Measurements from ENCODE around the gene NPEPPS. TPM values are rescaled to one million over a fixed set of nuclear protein-coding genes. Genes with fewer than 3 reads are reported as not detected.

Gene NPEPPS
- total RNA-seq, 1 experiment from 2014 or later, result 207 TPM

DNA sequence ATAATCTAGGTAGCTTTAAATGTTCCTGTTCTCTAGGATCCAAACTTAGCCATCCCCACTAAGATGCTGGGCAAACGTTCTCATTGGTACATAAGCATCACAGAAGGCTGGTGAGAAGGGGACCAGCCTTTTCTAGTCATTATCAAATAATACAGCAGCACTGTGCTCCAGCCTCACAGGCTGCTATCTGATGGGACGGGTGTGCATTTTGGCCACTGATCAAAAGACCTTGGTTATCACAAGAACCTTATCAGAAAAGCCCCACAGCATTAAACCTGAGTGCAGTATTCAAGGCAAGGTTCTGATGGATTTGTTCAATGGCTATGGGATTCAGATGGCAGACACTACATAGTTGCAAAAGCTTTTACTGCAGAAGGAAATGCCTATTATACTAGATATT is 99.7 kb downstream of the NPEPPS start:
- DNase-seq (ENCODE audit: low read depth, low spot score) (no peak), ATAC-seq (no peak)
- intact Hi-C loops (cut with micrococcal nuclease), result no loop called here
- Histone ChIP-seq H3K9me3 (ENCODE audit: control insufficient read depth in 1 of 2, insufficient read depth in 1 of 2, low read depth in 1 of 2, low read length in 2 of 2) (no peaks in the 10 kb centered on the region), H3K4me3 (replicated peaks in 1 of 2; ENCODE audit: low read depth in 1 of 2, low read length in 2 of 2) (no peak overlapping the region), H3K27ac (ENCODE audit: low read depth, low read length) (no peak overlapping the region), H4K20me1 (ENCODE audit: insufficient read depth) (no peaks in the 10 kb centered on the region), H3K4me1 (ENCODE audit: control insufficient read depth in 1 of 2, insufficient read depth in 2 of 2, low read length in 2 of 2) (no peaks in the 10 kb centered on the region), H3K27me3 (ENCODE audit: insufficient read depth, low read length) (no peaks in the 10 kb centered on the region), H3K4me2 (ENCODE audit: low read length) (no peak overlapping the region), H3K79me2 (ENCODE audit: insufficient read depth, low read length) (no peaks in the 10 kb centered on the region), H3K9me2 (ENCODE audit: insufficient read depth) (no peaks in the 10 kb centered on the region), H3K36me3 (ENCODE audit: control insufficient read depth in 1 of 2, insufficient read depth in 2 of 2, low read length in 2 of 2) (no peaks in the 10 kb centered on the region), H2AFZ (ENCODE audit: low read depth, low read length, poor library complexity, severe bottlenecking) (no peak overlapping the region), H3K9ac (ENCODE audit: low read length) (no peak overlapping the region)
- ChIA-PET CTCF (no interaction called here), RAD21 (ENCODE audit: low non-redundant PET in 1 of 2, low total read pairs in 2 of 2, uncharacterized antibody in 2 of 2, unreplicated experiment in 2 of 2) (no interaction called here), POLR2A (interaction anchor here (1.4 kb wide), 1 partner anchor 20 kb away, joined by 6 read pairs; no protein-coding TSS in a partner anchor)
- BruUV-seq (replicated peaks), result no TSS peak
- no peak for TF ChIP-seq FOSL1 (IDR thresholded peaks at IDR 0.05; ENCODE audit: low read depth)
- no peak for TF ChIP-seq SRF (IDR thresholded peaks at IDR 0.05; ENCODE audit: low read depth)

DNA sequence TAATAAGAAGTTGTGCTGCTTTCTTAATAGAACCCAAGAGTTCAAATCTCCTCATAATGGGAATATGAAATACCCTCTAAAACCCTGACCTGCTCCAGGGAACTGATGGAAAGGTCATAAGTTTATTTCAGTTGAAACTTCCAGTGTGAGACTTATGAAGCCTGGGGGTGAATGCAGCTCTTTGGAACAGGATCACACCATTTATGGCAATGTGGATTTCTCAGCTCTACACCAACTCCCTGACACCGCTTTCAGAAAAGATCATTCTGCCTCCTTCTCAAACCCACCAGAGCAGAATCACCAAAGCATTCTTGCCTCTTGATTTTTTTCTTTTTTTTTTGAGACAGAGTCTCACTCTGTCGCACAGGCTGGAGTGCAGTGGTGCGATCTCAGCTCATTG is 102.1 kb downstream of the NPEPPS start:
- Histone ChIP-seq H3K9ac (ENCODE audit: low read length) (no peak overlapping the region), H3K36me3 (ENCODE audit: control insufficient read depth in 1 of 2, insufficient read depth in 2 of 2, low read length in 2 of 2) (no peaks in the 10 kb centered on the region), H3K9me3 (ENCODE audit: control insufficient read depth in 1 of 2, insufficient read depth in 1 of 2, low read depth in 1 of 2, low read length in 2 of 2) (no peaks in the 10 kb centered on the region), H3K4me3 (replicated peaks in 1 of 2; ENCODE audit: low read depth in 1 of 2, low read length in 2 of 2) (no peak overlapping the region), H3K9me2 (ENCODE audit: insufficient read depth) (no peaks in the 10 kb centered on the region), H3K79me2 (ENCODE audit: insufficient read depth, low read length) (no peaks in the 10 kb centered on the region), H3K4me1 (ENCODE audit: control insufficient read depth in 1 of 2, insufficient read depth in 2 of 2, low read length in 2 of 2) (no peaks in the 10 kb centered on the region), H3K27me3 (ENCODE audit: insufficient read depth, low read length) (no peaks in the 10 kb centered on the region), H3K4me2 (ENCODE audit: low read length) (no peak overlapping the region), H3K27ac (ENCODE audit: low read depth, low read length) (no peak overlapping the region), H4K20me1 (ENCODE audit: insufficient read depth) (no peaks in the 10 kb centered on the region), H2AFZ (ENCODE audit: low read depth, low read length, poor library complexity, severe bottlenecking) (no peak overlapping the region)
- intact Hi-C loops (cut with micrococcal nuclease), result no loop called here
- ChIA-PET POLR2A (interaction anchor here (1.3 kb wide), 1 partner anchor 17 kb away, joined by 7 read pairs; the partner anchor contains the start of gene KPNB1), RAD21 (ENCODE audit: low non-redundant PET in 1 of 2, low total read pairs in 2 of 2, uncharacterized antibody in 2 of 2, unreplicated experiment in 2 of 2) (interaction anchor here in 1 of 2 experiments (0.6 kb wide), 1 partner anchor 16 kb away, joined by 5 read pairs; the partner anchor contains the start of gene KPNB1), CTCF (no interaction called here)
- ATAC-seq (no peak), DNase-seq (ENCODE audit: low read depth, low spot score) (no peak)
- BruUV-seq (replicated peaks), result no TSS peak
- TF ChIP-seq SIN3A (IDR thresholded peaks at IDR 0.05; ENCODE audit: low read depth) (no peak), ZFX (IDR thresholded peaks at IDR 0.05) (no peak), ELF1 (IDR thresholded peaks at IDR 0.05; ENCODE audit: borderline replicate concordance, low read depth) (no peak), ZNF274 (IDR thresholded peaks at IDR 0.05; ENCODE audit: low read depth, low read length) (no peak), POLR2AphosphoS5 (IDR thresholded peaks at IDR 0.05; ENCODE audit: low read depth, low read length) (no peak), TCF7L2 (IDR thresholded peaks at IDR 0.05; ENCODE audit: borderline replicate concordance, extremely low read depth, insufficient read depth, insufficient read length) (no peak), EZH2phosphoT487 (IDR thresholded peaks at IDR 0.05; ENCODE audit: borderline replicate concordance) (no peak), FOSL1 (IDR thresholded peaks at IDR 0.05; ENCODE audit: low read depth) (no peak), POLR2A (IDR thresholded peaks at IDR 0.05; ENCODE audit: borderline replicate concordance, extremely low read depth, insufficient read depth, insufficient read length) (no peak), YY1 (IDR thresholded peaks at IDR 0.05; ENCODE audit: extremely low read depth, insufficient replicate concordance, low read depth, low read length) (no peak), SP1 (IDR thresholded peaks at IDR 0.05; ENCODE audit: low read depth) (no peak)
- TF ChIP-seq, protein P1, sequence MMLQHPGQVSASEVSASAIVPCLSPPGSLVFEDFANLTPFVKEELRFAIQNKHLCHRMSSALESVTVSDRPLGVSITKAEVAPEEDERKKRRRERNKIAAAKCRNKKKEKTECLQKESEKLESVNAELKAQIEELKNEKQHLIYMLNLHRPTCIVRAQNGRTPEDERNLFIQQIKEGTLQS (IDR thresholded peaks at IDR 0.05), result no peak
- TF ChIP-seq, protein P2, sequence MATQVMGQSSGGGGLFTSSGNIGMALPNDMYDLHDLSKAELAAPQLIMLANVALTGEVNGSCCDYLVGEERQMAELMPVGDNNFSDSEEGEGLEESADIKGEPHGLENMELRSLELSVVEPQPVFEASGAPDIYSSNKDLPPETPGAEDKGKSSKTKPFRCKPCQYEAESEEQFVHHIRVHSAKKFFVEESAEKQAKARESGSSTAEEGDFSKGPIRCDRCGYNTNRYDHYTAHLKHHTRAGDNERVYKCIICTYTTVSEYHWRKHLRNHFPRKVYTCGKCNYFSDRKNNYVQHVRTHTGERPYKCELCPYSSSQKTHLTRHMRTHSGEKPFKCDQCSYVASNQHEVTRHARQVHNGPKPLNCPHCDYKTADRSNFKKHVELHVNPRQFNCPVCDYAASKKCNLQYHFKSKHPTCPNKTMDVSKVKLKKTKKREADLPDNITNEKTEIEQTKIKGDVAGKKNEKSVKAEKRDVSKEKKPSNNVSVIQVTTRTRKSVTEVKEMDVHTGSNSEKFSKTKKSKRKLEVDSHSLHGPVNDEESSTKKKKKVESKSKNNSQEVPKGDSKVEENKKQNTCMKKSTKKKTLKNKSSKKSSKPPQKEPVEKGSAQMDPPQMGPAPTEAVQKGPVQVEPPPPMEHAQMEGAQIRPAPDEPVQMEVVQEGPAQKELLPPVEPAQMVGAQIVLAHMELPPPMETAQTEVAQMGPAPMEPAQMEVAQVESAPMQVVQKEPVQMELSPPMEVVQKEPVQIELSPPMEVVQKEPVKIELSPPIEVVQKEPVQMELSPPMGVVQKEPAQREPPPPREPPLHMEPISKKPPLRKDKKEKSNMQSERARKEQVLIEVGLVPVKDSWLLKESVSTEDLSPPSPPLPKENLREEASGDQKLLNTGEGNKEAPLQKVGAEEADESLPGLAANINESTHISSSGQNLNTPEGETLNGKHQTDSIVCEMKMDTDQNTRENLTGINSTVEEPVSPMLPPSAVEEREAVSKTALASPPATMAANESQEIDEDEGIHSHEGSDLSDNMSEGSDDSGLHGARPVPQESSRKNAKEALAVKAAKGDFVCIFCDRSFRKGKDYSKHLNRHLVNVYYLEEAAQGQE (IDR thresholded peaks at IDR 0.05; ENCODE audit: low read depth), result no peak
- TF ChIP-seq, protein P3, sequence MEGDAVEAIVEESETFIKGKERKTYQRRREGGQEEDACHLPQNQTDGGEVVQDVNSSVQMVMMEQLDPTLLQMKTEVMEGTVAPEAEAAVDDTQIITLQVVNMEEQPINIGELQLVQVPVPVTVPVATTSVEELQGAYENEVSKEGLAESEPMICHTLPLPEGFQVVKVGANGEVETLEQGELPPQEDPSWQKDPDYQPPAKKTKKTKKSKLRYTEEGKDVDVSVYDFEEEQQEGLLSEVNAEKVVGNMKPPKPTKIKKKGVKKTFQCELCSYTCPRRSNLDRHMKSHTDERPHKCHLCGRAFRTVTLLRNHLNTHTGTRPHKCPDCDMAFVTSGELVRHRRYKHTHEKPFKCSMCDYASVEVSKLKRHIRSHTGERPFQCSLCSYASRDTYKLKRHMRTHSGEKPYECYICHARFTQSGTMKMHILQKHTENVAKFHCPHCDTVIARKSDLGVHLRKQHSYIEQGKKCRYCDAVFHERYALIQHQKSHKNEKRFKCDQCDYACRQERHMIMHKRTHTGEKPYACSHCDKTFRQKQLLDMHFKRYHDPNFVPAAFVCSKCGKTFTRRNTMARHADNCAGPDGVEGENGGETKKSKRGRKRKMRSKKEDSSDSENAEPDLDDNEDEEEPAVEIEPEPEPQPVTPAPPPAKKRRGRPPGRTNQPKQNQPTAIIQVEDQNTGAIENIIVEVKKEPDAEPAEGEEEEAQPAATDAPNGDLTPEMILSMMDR (IDR thresholded peaks at IDR 0.05 in 2 of 3, conservative IDR thresholded peaks at IDR 0.05 in 1 of 3; ENCODE audit: borderline replicate concordance in 1 of 3, insufficient read depth in 1 of 3, low read depth in 2 of 3, low read length in 2 of 3), result no peak
- TF ChIP-seq, protein P4, sequence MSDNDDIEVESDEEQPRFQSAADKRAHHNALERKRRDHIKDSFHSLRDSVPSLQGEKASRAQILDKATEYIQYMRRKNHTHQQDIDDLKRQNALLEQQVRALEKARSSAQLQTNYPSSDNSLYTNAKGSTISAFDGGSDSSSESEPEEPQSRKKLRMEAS (IDR thresholded peaks at IDR 0.05), result no peak

Data from HCT116 (cell line).